Neural cell (in vitro differentiated cells): ENCODE data around the gene TOPORS. TPM values are rescaled to one million over a fixed set of nuclear protein-coding genes. Genes with fewer than 3 reads are reported as not detected.

Source experiments
- H2AFZ ChIP-seq: fragments of 200-600, 300-800 bp; sonication (generic), shearing (Covaris generic); 2 replicates; pipeline ENCODE4 v1.6.0; 2014; ENCODE audit warnings: low read depth, mild to moderate bottlenecking, antibody characterized with exemption, low read length, moderate library complexity
- H3F3A ChIP-seq: fragments of 200-600 bp; shearing (Covaris generic); 2 replicates; pipeline ENCODE4 v1.6.1; 2016; ENCODE audit warnings: mild to moderate bottlenecking, moderate library complexity, mixed read lengths, antibody characterized with exemption, low read length; ENCODE audit not compliant: insufficient read depth, poor library complexity, severe bottlenecking
- H3K27ac ChIP-seq: fragments of 200-600, 300-800 bp; sonication (generic), shearing (Covaris generic); 2 replicates; pipeline ENCODE4 v1.5.1; 2014; ENCODE audit warnings: mild to moderate bottlenecking, low read length, moderate library complexity
- H3K27me3 ChIP-seq: fragments of 300-800, 200-600 bp; sonication (generic), shearing (Covaris generic); 2 replicates; pipeline ENCODE4 v1.6.0; 2014; ENCODE audit warnings: mild to moderate bottlenecking, low read depth, low read length, moderate library complexity; ENCODE audit not compliant: insufficient read depth
- H3K36me3 ChIP-seq: fragments of 300-800, 200-600 bp; sonication (generic), shearing (Covaris generic); 2 replicates; pipeline ENCODE4 v1.5.1; 2014; ENCODE audit warnings: mild to moderate bottlenecking, antibody characterized with exemption, low read length, moderate library complexity; ENCODE audit not compliant: insufficient read depth
- H3K4me2 ChIP-seq: fragments of 300-800, 200-600 bp; sonication (generic), shearing (Covaris generic); 2 replicates; pipeline ENCODE4 v1.6.0; 2014; ENCODE audit warnings: mild to moderate bottlenecking, low read length
- H3K4me3 ChIP-seq: fragments of 300-800, 200-600 bp; sonication (generic), shearing (Covaris generic); 2 replicates; pipeline ENCODE4 v1.5.1; 2014; ENCODE audit warnings: mild to moderate bottlenecking, low read length, moderate library complexity
- H3K79me2 ChIP-seq: fragments of 200-600 bp; shearing (Covaris generic); replicated peaks from 2 replicates; pipeline ENCODE4 v1.6.0; 2014; ENCODE audit warnings: mild to moderate bottlenecking, low read length, moderate library complexity; ENCODE audit not compliant: insufficient read depth
- H3K9ac ChIP-seq: fragments of 300-800, 200-600 bp; sonication (generic), shearing (Covaris generic); 2 replicates; pipeline ENCODE4 v1.6.1; 2016; ENCODE audit warnings: mild to moderate bottlenecking, low read length, mixed read lengths
- H3K9me2 ChIP-seq: fragments of 200-600 bp; shearing (Covaris generic); 2 replicates; pipeline ENCODE4 v1.6.1; 2016; ENCODE audit warnings: mild to moderate bottlenecking, low read length, mixed read lengths; ENCODE audit not compliant: insufficient read depth
- H3K9me3 ChIP-seq: fragments of 200-600, 300-800 bp; sonication (generic), shearing (Covaris generic); 2 replicates; pipeline ENCODE4 v1.6.1; 2016; ENCODE audit warnings: mild to moderate bottlenecking, mixed run types, low read length, moderate library complexity, mixed read lengths
- H4K20me1 ChIP-seq: fragments of 200-600 bp; shearing (Covaris generic); 2 replicates; pipeline ENCODE4 v1.6.1; 2016; ENCODE audit warnings: mild to moderate bottlenecking, mixed run types; ENCODE audit not compliant: insufficient read depth
- CTCF ChIP-seq: fragments of 450-650 bp; IDR thresholded peaks from 2 replicates; pipeline ENCODE4 v1.5.1; 2014; ENCODE audit warnings: antibody characterized with exemption, mild to moderate bottlenecking, moderate library complexity; ENCODE audit not compliant: poor library complexity, severe bottlenecking
- EP300 ChIP-seq: fragments of 450-650 bp; conservative IDR thresholded peaks from 2 replicates; pipeline ENCODE4 v1.6.1; 2014; ENCODE audit warnings: antibody characterized with exemption, mild to moderate bottlenecking, moderate library complexity; ENCODE audit not compliant: poor library complexity, severe bottlenecking
- EZH2 ChIP-seq: fragments of 200-600, 300-800 bp; shearing (Covaris generic), sonication (generic); IDR thresholded peaks from 2 replicates; pipeline ENCODE4 v1.6.1; 2014; ENCODE audit warnings: antibody characterized with exemption, low read length, borderline replicate concordance, mild to moderate bottlenecking; ENCODE audit not compliant: insufficient read depth, poor library complexity, severe bottlenecking
- MXI1 ChIP-seq: fragments of 450-650 bp; conservative IDR thresholded peaks from 2 replicates; pipeline ENCODE4 v1.6.1; 2014; ENCODE audit warnings: antibody characterized with exemption, mild to moderate bottlenecking; ENCODE audit not compliant: poor library complexity, severe bottlenecking
- POLR2AphosphoS5 ChIP-seq: IDR thresholded peaks from 2 replicates; pipeline ENCODE4 v1.6.1; 2012
- RAD21 ChIP-seq: fragments of 450-650 bp; conservative IDR thresholded peaks from 2 replicates; pipeline ENCODE4 v1.6.1; 2014; ENCODE audit warnings: antibody characterized with exemption, mild to moderate bottlenecking, moderate library complexity
- REST ChIP-seq: IDR thresholded peaks from 2 replicates; pipeline ENCODE4 v1.6.1; 2012; ENCODE audit warnings: borderline replicate concordance
- SMC3 ChIP-seq: fragments of 450-650 bp; conservative IDR thresholded peaks from 2 replicates; pipeline ENCODE4 v1.6.1; 2014; ENCODE audit warnings: antibody characterized with exemption, mild to moderate bottlenecking, moderate library complexity; ENCODE audit not compliant: poor library complexity
- TAF1 ChIP-seq: IDR thresholded peaks from 2 replicates; pipeline ENCODE4 v1.6.1; 2012; ENCODE audit warnings: low read depth
- polyA plus RNA-seq: library from polyadenylated mRNA; depleted of rRNA; stranded (reverse); fragments of >200 nt; gene quantifications from 2 replicates; pipeline ENCODE4 v1.2.3, GENCODE V29; 2014

The TOPORS gene
- polyA plus RNA-seq, 1 donor from 2014 or later = 18.0 TPM

GRCh38 chr9:32523910-32524309, 28.5 kb downstream of the TOPORS start:
- H3F3A ChIP-seq = no peaks in the 10 kb centered on the region
- TF ChIP-seq POLR2AphosphoS5 = no peak
- no peak for TF ChIP-seq REST
- TF ChIP-seq TAF1 = no peak
- no peak for TF ChIP-seq EZH2
- TF ChIP-seq MXI1 = no peak
- no peak for TF ChIP-seq CTCF
- no peak for TF ChIP-seq SMC3
- no peak for TF ChIP-seq RAD21
- H3K27me3 ChIP-seq = no peaks in the 10 kb centered on the region
- no peak overlapping the region for H3K9ac ChIP-seq
- no peak overlapping the region for H3K27ac ChIP-seq
- no peaks in the 10 kb centered on the region for H4K20me1 ChIP-seq
- H3K79me2 ChIP-seq = no peaks in the 10 kb centered on the region
- no peaks in the 10 kb centered on the region for H3K36me3 ChIP-seq
- no peak overlapping the region for H3K4me3 ChIP-seq
- no peak overlapping the region for H3K4me2 ChIP-seq
- H3K9me2 ChIP-seq = no peaks in the 10 kb centered on the region
- H2AFZ ChIP-seq = no peak overlapping the region
- H3K9me3 ChIP-seq = no peaks in the 10 kb centered on the region

- Histone ChIP-seq H3K27ac (no peak overlapping the region), H3K27me3 (no peaks in the 10 kb centered on the region), H4K20me1 (no peaks in the 10 kb centered on the region), H3F3A (no peaks in the 10 kb centered on the region), H3K4me2 (no peak overlapping the region), H3K79me2 (no peaks in the 10 kb centered on the region), H3K9me2 (no peaks in the 10 kb centered on the region), H3K36me3 (no peaks in the 10 kb centered on the region), H3K4me3 (no peak overlapping the region), H3K9ac (no peak overlapping the region), H3K9me3 (no peaks in the 10 kb centered on the region), H2AFZ (no peak overlapping the region)
- TF ChIP-seq SMC3 (no peak), EP300 (no peak), POLR2AphosphoS5 (no peak), RAD21 (no peak), EZH2 (no peak)
Measured at GRCh38 chr9:32518276-32518675, 34.1 kb downstream of the TOPORS start.

- no peak for TF ChIP-seq EP300
- no peak for TF ChIP-seq POLR2AphosphoS5
- no peak for TF ChIP-seq EZH2
- no peak for TF ChIP-seq RAD21
- no peak for TF ChIP-seq CTCF
- no peak for TF ChIP-seq REST
- no peak for TF ChIP-seq TAF1
- no peak for TF ChIP-seq MXI1
- TF ChIP-seq SMC3 = no peak
- Histone ChIP-seq H3K4me2 (no peak overlapping the region), H3K79me2 (no peaks in the 10 kb centered on the region), H4K20me1 (no peaks in the 10 kb centered on the region), H3K9me2 (no peaks in the 10 kb centered on the region), H3K27me3 (no peaks in the 10 kb centered on the region), H3F3A (no peaks in the 10 kb centered on the region), H3K27ac (no peak overlapping the region), H2AFZ (no peak overlapping the region), H3K36me3 (no peaks in the 10 kb centered on the region), H3K9ac (no peak overlapping the region), H3K9me3 (no peaks in the 10 kb centered on the region), H3K4me3 (no peak overlapping the region)
Measured at GRCh38 chr9:32516241-32516640, 36.1 kb downstream of the TOPORS start.
